ENCODE data around the gene TPGS1.

The TPGS1 gene

GRCh38 chr19:507286-508203 is at the start of gene TPGS1:
Gene TPGS1 (plus strand): TSS chr19:507497. CDS start chr19:507507, 10 bp downstream.
- TF ChIP-seq CTCF (IDR thresholded peaks at IDR 0.05), result no peak

GRCh38 chr19:457636-458035 is 49.7 kb upstream of the TPGS1 start:
- H3K79me2 ChIP-seq, result no peaks in the 10 kb centered on the region
- H3K4me1 ChIP-seq, result no peaks in the 10 kb centered on the region
- H3K9me3 ChIP-seq (ENCODE audit: control insufficient read depth, low read length), result no peaks in the 10 kb centered on the region
- H3K9ac ChIP-seq, result no peak overlapping the region
- no peak overlapping the region for H3K4me3 ChIP-seq (ENCODE audit: low read depth, low read length)
- H3K36me3 ChIP-seq (ENCODE audit: control insufficient read depth, insufficient read depth, low read length), result no peaks in the 10 kb centered on the region
- H3K4me2 ChIP-seq (ENCODE audit: low read length), result no peak overlapping the region
- TF ChIP-seq CTCF (IDR thresholded peaks at IDR 0.05), result no peak
- H3K27ac ChIP-seq, result no peak overlapping the region
- H3K27me3 ChIP-seq (ENCODE audit: control insufficient read depth, insufficient read depth, low read length), result no peaks in the 10 kb centered on the region
- H2AFZ ChIP-seq, result no peak overlapping the region

More at GRCh38 chr19:507286-508203, at the start of gene TPGS1:
- Histone ChIP-seq H3K36me3 (ENCODE audit: control insufficient read depth, insufficient read depth, low read length) (no peaks in the 10 kb centered on the region), H3K4me2 (ENCODE audit: low read length) (peak within 1 kb of the TSS; percentile 97), H2AFZ (peak within 1 kb of the TSS; percentile 98), H3K9me3 (ENCODE audit: control insufficient read depth, low read length) (no peaks in the 10 kb centered on the region), H3K27ac (peak within 1 kb of the TSS; percentile 94), H3K79me2 (peaks cover 8% of the 10 kb centered on the region), H3K4me1 (peaks cover 3% of the 10 kb centered on the region), H3K4me3 (ENCODE audit: low read depth, low read length) (peak within 1 kb of the TSS; percentile 97), H3K9ac (peak within 1 kb of the TSS; percentile 89), H3K27me3 (ENCODE audit: control insufficient read depth, insufficient read depth, low read length) (no peaks in the 10 kb centered on the region)

- Histone ChIP-seq H3K27me3 (ENCODE audit: control insufficient read depth, insufficient read depth, low read length) (no peaks in the 10 kb centered on the region), H3K4me2 (ENCODE audit: low read length) (no peak overlapping the region), H3K4me3 (ENCODE audit: low read depth, low read length) (no peak overlapping the region), H3K79me2 (no peaks in the 10 kb centered on the region), H3K9me3 (ENCODE audit: control insufficient read depth, low read length) (no peaks in the 10 kb centered on the region), H3K9ac (no peak overlapping the region), H3K27ac (no peak overlapping the region), H3K4me1 (no peaks in the 10 kb centered on the region), H3K36me3 (ENCODE audit: control insufficient read depth, insufficient read depth, low read length) (no peaks in the 10 kb centered on the region), H2AFZ (no peak overlapping the region)
- TF ChIP-seq CTCF (IDR thresholded peaks at IDR 0.05), result no peak
Measured at GRCh38 chr19:458091-459042, 48.9 kb upstream of the TPGS1 start.

- Histone ChIP-seq H3K4me3 (ENCODE audit: low read depth, low read length) (peak overlapping the region; percentile 88), H2AFZ (peak overlapping the region; percentile 64), H3K9me3 (ENCODE audit: control insufficient read depth, low read length) (no peaks in the 10 kb centered on the region), H3K4me2 (ENCODE audit: low read length) (peak overlapping the region; percentile 88), H3K36me3 (ENCODE audit: control insufficient read depth, insufficient read depth, low read length) (no peaks in the 10 kb centered on the region), H3K27me3 (ENCODE audit: control insufficient read depth, insufficient read depth, low read length) (no peaks in the 10 kb centered on the region), H3K27ac (peak overlapping the region; percentile 21), H3K79me2 (no peaks in the 10 kb centered on the region), H3K4me1 (no peaks in the 10 kb centered on the region), H3K9ac (no peak overlapping the region)
- no peak for TF ChIP-seq CTCF (IDR thresholded peaks at IDR 0.05)
Measured at GRCh38 chr19:459724-460511, 47.4 kb upstream of the TPGS1 start.

All from parathyroid adenoma (tissue), 2 donors.